Measurements from ENCODE around the gene DCAF8.

GRCh38 chr1:160177667-160178066, 84.7 kb downstream of the DCAF8 start:
- TF ChIP-seq CTCF (IDR thresholded peaks at IDR 0.05; ENCODE audit: extremely low read depth in 1 of 2, insufficient read depth in 1 of 2, low read depth in 1 of 2, low read length in 2 of 2) (no peak), POLR2AphosphoS5 (IDR thresholded peaks at IDR 0.05; ENCODE audit: insufficient read depth, low read depth, low read length) (no peak), FOS (IDR thresholded peaks at IDR 0.05; ENCODE audit: borderline replicate concordance, insufficient read depth, low read length) (no peak)

Measured in endothelial cell of umbilical vein (primary cell).